ENCODE data around the gene RCOR1. TPM values are rescaled to one million over a fixed set of nuclear protein-coding genes. Genes with fewer than 3 reads are reported as not detected.
"Not testable (repeated sequence)": the region's sequence is repeated elsewhere in the genome, so short reads cannot be mapped to it uniquely, and the experiment has no call there.

The RCOR1 gene
- total RNA-seq, 1 donor: 23.7 TPM

DNA sequence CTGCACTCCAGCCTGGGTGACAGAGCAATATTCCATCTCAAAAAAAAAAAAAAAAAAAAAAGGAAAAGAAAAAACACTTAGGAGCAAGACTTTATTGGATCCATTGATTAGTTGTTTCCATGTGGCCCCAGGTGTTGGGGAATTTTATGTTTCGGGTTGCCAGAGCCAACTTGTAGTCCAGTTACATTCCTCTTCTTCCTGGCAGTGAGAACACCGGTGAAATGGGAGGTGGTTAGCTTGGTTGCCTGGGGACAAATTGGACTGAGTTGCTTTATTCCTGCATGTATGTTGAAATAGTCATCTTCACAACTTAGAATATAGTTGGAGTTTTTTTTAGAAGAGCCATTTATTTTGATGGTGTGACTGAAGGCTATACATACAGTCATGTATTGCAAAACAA lies 12.6 kb downstream of the RCOR1 start:
- TF ChIP-seq, protein P1, sequence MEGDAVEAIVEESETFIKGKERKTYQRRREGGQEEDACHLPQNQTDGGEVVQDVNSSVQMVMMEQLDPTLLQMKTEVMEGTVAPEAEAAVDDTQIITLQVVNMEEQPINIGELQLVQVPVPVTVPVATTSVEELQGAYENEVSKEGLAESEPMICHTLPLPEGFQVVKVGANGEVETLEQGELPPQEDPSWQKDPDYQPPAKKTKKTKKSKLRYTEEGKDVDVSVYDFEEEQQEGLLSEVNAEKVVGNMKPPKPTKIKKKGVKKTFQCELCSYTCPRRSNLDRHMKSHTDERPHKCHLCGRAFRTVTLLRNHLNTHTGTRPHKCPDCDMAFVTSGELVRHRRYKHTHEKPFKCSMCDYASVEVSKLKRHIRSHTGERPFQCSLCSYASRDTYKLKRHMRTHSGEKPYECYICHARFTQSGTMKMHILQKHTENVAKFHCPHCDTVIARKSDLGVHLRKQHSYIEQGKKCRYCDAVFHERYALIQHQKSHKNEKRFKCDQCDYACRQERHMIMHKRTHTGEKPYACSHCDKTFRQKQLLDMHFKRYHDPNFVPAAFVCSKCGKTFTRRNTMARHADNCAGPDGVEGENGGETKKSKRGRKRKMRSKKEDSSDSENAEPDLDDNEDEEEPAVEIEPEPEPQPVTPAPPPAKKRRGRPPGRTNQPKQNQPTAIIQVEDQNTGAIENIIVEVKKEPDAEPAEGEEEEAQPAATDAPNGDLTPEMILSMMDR (IDR thresholded peaks at IDR 0.05; ENCODE audit: insufficient read depth, low read depth, low read length): no peak
- DNase-seq (ENCODE audit: low read depth): peak; percentile 30

GRCh38 chr14:102606296-102606695 lies 13.8 kb downstream of the RCOR1 start:
- TF ChIP-seq, protein P1 (IDR thresholded peaks at IDR 0.05; ENCODE audit: insufficient read depth, low read depth, low read length): no peak
- no peak overlapping the region for H3K4me3 ChIP-seq (ENCODE audit: low read depth, low read length)
- no peak for DNase-seq (ENCODE audit: low read depth)

More for the DNA sequence above, 12.6 kb downstream of the RCOR1 start:
- H3K4me3 ChIP-seq (ENCODE audit: low read depth, low read length): no peak overlapping the region

DNA sequence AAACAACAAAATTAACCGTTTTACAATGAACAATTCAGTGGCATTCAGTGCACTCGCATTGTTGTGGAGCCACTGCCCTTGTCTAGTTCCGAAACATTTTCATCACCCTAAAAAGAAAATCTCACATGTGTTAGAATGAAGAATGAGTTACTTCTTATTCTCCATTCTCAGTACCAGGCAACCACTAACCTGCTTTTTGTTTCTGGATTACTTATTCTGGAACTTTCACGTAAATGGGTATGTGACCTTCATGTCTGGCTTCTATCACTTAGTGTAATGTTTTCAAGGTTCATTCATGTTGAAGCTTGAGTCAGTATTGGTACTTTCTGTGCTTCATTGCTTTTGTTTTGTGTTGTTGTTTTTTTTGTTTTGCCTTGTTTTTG lies 15.6 kb downstream of the RCOR1 start:
- no peak overlapping the region for H3K4me3 ChIP-seq (ENCODE audit: low read depth, low read length)
- DNase-seq (ENCODE audit: low read depth): no peak
- TF ChIP-seq, protein P1 (IDR thresholded peaks at IDR 0.05; ENCODE audit: insufficient read depth, low read depth, low read length): no peak

DNA sequence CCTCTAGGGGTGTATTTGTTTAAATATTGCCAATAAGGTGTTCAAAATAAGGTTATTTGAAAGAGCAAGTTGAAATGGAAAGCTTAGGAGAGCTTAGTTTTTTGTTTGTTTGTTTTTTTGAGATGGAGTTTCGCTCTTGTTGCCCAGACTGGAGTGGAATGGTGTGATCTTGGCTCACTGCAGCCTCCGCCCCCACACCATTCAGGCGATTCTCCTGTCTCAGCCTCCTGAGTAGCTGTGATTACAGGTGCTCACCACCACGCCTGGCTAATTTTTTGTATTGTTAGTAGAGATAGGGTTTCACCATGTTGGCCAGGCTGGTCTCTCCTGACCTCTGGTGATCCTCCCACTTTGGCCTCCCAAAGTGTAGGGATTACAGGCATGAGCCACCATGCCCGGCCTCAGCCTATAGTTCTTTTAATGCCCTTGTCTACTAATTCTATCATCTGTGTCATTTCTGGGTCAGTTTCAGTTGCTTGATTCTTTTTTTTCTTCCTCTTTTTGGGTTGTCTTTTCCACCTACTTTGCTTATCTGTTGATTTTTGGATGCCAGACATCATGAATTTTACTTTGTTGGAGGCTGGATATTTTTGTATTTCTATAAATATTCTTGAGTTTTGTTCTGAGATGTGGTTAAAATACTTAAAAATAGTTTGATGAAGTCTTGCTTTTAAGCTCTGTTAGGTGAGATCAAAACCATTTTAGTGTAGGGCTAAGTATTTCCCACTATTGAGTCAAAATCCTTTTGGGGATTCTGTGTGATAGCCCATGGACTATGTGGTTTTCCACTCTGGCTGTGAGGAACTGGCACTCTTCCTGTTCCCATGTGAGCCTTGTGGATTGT lies 18.7 kb downstream of the RCOR1 start:
- DNase-seq (ENCODE audit: low read depth): no peak
- TF ChIP-seq, protein P1 (IDR thresholded peaks at IDR 0.05; ENCODE audit: insufficient read depth, low read depth, low read length): no peak
- H3K4me3 ChIP-seq (ENCODE audit: low read depth, low read length): no peak overlapping the region

GRCh38 chr14:102616318-102616717 lies 23.9 kb downstream of the RCOR1 start:
- no peak for DNase-seq (ENCODE audit: low read depth)
- TF ChIP-seq, protein P1 (IDR thresholded peaks at IDR 0.05; ENCODE audit: insufficient read depth, low read depth, low read length): no peak
- H3K4me3 ChIP-seq (ENCODE audit: low read depth, low read length): no peak overlapping the region

DNA sequence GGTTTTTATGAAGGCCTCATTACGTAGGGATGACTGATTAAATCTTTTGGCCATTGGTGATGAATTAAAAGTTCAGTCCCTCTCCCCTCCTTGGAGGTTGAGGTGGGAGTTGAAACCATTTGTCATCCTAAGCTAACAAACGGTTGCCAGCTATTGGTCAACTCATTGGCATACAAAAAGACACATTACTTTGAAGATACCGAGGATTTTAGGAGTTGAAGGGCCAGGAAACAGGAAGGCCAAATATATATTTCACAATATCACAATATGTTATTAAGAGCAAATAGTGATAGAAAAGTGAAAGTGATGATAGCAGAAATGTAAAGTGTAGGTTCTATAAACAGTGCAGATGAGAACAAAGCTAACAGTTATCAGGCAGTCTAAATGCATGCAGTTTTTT lies 24.4 kb downstream of the RCOR1 start:
- TF ChIP-seq, protein P1 (IDR thresholded peaks at IDR 0.05; ENCODE audit: insufficient read depth, low read depth, low read length): no peak
- DNase-seq (ENCODE audit: low read depth): peak; percentile 28
- no peak overlapping the region for H3K4me3 ChIP-seq (ENCODE audit: low read depth, low read length)

GRCh38 chr14:102619012-102619411 lies 26.6 kb downstream of the RCOR1 start:
- not testable (repeated sequence) for DNase-seq (ENCODE audit: low read depth); H3K4me3 ChIP-seq (ENCODE audit: low read depth, low read length)
